Liver (tissue), 3 donors: Measurements from ENCODE around the gene TMEM164.

Experiments used
- FOXA1 ChIP-seq: IDR thresholded peaks from 2 replicates; pipeline ENCODE4 v1.6.1; 2016; ENCODE audit warnings: antibody characterized with exemption
- GABPA ChIP-seq, 2 donors: IDR thresholded peaks in 1 of 2; conservative IDR thresholded peaks in 1 of 2; 2 replicates each; pipeline ENCODE4 v1.6.1; 2016; ENCODE audit warnings: antibody characterized with exemption in 2 of 2, mild to moderate bottlenecking in 1 of 2, moderate library complexity in 1 of 2
- HNF4G ChIP-seq: IDR thresholded peaks from 2 replicates; pipeline ENCODE4 v1.6.1; 2016; ENCODE audit warnings: antibody characterized with exemption
- JUND ChIP-seq, 2 donors: IDR thresholded peaks; 2 replicates each; pipeline ENCODE4 v1.6.1; 2016; ENCODE audit warnings: antibody characterized with exemption in 2 of 2
- MAX ChIP-seq: IDR thresholded peaks from 2 replicates; pipeline ENCODE4 v1.6.1; 2016; ENCODE audit warnings: antibody characterized with exemption
- RAD21 ChIP-seq, 2 donors: IDR thresholded peaks; 2 replicates each; pipeline ENCODE4 v1.6.1; 2016; ENCODE audit warnings: antibody characterized with exemption in 2 of 2, mild to moderate bottlenecking in 2 of 2
- RXRA ChIP-seq, 2 donors: IDR thresholded peaks; 2 replicates each; pipeline ENCODE4 v1.6.1; 2017 to 2018; ENCODE audit warnings: antibody characterized with exemption in 2 of 2, mild to moderate bottlenecking in 1 of 2
- SP1 ChIP-seq: IDR thresholded peaks from 2 replicates; pipeline ENCODE4 v1.6.1; 2018; ENCODE audit warnings: antibody characterized with exemption, mild to moderate bottlenecking
- TAF1 ChIP-seq: conservative IDR thresholded peaks from 2 replicates; pipeline ENCODE4 v1.6.1; 2016; ENCODE audit warnings: antibody characterized with exemption, mild to moderate bottlenecking
- YY1 ChIP-seq: IDR thresholded peaks from 2 replicates; pipeline ENCODE4 v1.6.1; 2016; ENCODE audit warnings: antibody characterized with exemption, mild to moderate bottlenecking
- TF ChIP-seq, protein P1 (sequence below): fragments of 150-350 bp; IDR thresholded peaks from 2 replicates; pipeline ENCODE4 v1.5.1; 2017; ENCODE audit warnings: improper control_type of control experiment, low read depth, low read length; ENCODE audit not compliant: missing input control
- TF ChIP-seq, protein P2 (sequence below): IDR thresholded peaks from 2 replicates; pipeline ENCODE4 v1.6.1; 2016; ENCODE audit warnings: antibody characterized with exemption, mild to moderate bottlenecking
- TF ChIP-seq, protein P3 (sequence below): IDR thresholded peaks from 2 replicates; pipeline ENCODE4 v1.6.1; 2016; ENCODE audit warnings: antibody characterized with exemption
- TF ChIP-seq, protein P4 (sequence below): IDR thresholded peaks from 2 replicates; pipeline ENCODE4 v1.6.1; 2016; ENCODE audit warnings: antibody characterized with exemption
- donor health status: healthy.
- donor health status: healthy.

DNA sequence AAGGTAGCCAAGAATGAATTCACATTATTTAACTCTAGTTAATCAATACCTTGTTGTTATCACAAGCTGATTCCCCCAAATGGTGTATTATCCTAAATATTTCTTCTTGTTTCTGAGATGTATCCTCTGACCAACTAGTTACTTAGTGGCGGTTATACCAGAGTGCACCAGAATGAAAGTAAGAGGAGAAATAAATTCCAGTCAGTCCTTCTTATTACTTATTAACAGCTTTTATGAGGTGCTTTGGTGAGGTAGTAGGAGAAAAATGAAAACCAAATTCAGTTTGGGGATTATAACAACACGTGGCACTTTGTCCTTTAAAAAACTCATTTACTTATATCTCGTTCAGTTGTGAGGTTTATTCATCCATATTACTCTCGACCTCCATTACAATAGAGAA is 213.1 kb downstream of the TMEM164 start:
- TF ChIP-seq, protein P1, sequence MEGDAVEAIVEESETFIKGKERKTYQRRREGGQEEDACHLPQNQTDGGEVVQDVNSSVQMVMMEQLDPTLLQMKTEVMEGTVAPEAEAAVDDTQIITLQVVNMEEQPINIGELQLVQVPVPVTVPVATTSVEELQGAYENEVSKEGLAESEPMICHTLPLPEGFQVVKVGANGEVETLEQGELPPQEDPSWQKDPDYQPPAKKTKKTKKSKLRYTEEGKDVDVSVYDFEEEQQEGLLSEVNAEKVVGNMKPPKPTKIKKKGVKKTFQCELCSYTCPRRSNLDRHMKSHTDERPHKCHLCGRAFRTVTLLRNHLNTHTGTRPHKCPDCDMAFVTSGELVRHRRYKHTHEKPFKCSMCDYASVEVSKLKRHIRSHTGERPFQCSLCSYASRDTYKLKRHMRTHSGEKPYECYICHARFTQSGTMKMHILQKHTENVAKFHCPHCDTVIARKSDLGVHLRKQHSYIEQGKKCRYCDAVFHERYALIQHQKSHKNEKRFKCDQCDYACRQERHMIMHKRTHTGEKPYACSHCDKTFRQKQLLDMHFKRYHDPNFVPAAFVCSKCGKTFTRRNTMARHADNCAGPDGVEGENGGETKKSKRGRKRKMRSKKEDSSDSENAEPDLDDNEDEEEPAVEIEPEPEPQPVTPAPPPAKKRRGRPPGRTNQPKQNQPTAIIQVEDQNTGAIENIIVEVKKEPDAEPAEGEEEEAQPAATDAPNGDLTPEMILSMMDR = no peak
- TF ChIP-seq RAD21 (IDR thresholded peaks at IDR 0.05) = no peak
- no peak for TF ChIP-seq MAX
- no peak for TF ChIP-seq HNF4G
- TF ChIP-seq, protein P2, sequence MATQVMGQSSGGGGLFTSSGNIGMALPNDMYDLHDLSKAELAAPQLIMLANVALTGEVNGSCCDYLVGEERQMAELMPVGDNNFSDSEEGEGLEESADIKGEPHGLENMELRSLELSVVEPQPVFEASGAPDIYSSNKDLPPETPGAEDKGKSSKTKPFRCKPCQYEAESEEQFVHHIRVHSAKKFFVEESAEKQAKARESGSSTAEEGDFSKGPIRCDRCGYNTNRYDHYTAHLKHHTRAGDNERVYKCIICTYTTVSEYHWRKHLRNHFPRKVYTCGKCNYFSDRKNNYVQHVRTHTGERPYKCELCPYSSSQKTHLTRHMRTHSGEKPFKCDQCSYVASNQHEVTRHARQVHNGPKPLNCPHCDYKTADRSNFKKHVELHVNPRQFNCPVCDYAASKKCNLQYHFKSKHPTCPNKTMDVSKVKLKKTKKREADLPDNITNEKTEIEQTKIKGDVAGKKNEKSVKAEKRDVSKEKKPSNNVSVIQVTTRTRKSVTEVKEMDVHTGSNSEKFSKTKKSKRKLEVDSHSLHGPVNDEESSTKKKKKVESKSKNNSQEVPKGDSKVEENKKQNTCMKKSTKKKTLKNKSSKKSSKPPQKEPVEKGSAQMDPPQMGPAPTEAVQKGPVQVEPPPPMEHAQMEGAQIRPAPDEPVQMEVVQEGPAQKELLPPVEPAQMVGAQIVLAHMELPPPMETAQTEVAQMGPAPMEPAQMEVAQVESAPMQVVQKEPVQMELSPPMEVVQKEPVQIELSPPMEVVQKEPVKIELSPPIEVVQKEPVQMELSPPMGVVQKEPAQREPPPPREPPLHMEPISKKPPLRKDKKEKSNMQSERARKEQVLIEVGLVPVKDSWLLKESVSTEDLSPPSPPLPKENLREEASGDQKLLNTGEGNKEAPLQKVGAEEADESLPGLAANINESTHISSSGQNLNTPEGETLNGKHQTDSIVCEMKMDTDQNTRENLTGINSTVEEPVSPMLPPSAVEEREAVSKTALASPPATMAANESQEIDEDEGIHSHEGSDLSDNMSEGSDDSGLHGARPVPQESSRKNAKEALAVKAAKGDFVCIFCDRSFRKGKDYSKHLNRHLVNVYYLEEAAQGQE = no peak
- no peak for TF ChIP-seq SP1
- no peak for TF ChIP-seq YY1
- TF ChIP-seq TAF1 = no peak
- TF ChIP-seq, protein P3, sequence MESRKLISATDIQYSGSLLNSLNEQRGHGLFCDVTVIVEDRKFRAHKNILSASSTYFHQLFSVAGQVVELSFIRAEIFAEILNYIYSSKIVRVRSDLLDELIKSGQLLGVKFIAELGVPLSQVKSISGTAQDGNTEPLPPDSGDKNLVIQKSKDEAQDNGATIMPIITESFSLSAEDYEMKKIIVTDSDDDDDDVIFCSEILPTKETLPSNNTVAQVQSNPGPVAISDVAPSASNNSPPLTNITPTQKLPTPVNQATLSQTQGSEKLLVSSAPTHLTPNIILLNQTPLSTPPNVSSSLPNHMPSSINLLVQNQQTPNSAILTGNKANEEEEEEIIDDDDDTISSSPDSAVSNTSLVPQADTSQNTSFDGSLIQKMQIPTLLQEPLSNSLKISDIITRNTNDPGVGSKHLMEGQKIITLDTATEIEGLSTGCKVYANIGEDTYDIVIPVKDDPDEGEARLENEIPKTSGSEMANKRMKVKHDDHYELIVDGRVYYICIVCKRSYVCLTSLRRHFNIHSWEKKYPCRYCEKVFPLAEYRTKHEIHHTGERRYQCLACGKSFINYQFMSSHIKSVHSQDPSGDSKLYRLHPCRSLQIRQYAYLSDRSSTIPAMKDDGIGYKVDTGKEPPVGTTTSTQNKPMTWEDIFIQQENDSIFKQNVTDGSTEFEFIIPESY = no peak
- no peak for TF ChIP-seq GABPA (IDR thresholded peaks at IDR 0.05 in 1 of 2, conservative IDR thresholded peaks at IDR 0.05 in 1 of 2)
- TF ChIP-seq, protein P4, sequence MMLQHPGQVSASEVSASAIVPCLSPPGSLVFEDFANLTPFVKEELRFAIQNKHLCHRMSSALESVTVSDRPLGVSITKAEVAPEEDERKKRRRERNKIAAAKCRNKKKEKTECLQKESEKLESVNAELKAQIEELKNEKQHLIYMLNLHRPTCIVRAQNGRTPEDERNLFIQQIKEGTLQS = no peak
- no peak for TF ChIP-seq FOXA1
- no peak for TF ChIP-seq RXRA (IDR thresholded peaks at IDR 0.05)
- no peak for TF ChIP-seq JUND (IDR thresholded peaks at IDR 0.05)
